Measurements from ENCODE around the gene ARHGAP1. TPM values are rescaled to one million over a fixed set of nuclear protein-coding genes. Genes with fewer than 3 reads are reported as not detected.

Gene ARHGAP1
- total and polyA plus RNA-seq, 9 of the 15 experiments (the other 6 are each of a cell fraction or from before 2014, with no cell fraction given): 3.6 to 30.4 (median 8.2) TPM

GRCh38 chr11:46633291-46634217, 66.9 kb downstream of the ARHGAP1 start:
- CTCF ChIA-PET (ENCODE audit: low intra/inter-chr PET ratio): no interaction called here
- Histone ChIP-seq H3K27me3 (ENCODE audit: control insufficient read depth in 2 of 2, insufficient read depth in 2 of 2, low read length in 2 of 2) (no peaks in the 10 kb centered on the region), H3K9me1 (ENCODE audit: control insufficient read depth, insufficient read depth, low read length) (no peaks in the 10 kb centered on the region), H3K9ac (ENCODE audit: insufficient read depth in 1 of 2, low read depth in 2 of 2, low read length in 2 of 2) (no peak overlapping the region), H3K79me2 (ENCODE audit: control insufficient read depth, insufficient read depth, low read length) (no peaks in the 10 kb centered on the region), H3K27ac (ENCODE audit: extremely low read depth, low read depth, low read length) (no peak overlapping the region), H4K20me1 (replicated peaks; ENCODE audit: control insufficient read depth, insufficient read depth, low read length) (no peaks in the 10 kb centered on the region), H3K4me3 (no peak overlapping the region), H3K4me1 (replicated peaks in 1 of 2; ENCODE audit: control insufficient read depth in 2 of 2, insufficient read depth in 2 of 2, low read length in 2 of 2) (no peaks in the 10 kb centered on the region), H3K9me3 (replicated peaks; ENCODE audit: control insufficient read depth, insufficient read depth, low read depth, low read length) (no peaks in the 10 kb centered on the region), H2AFZ (ENCODE audit: low read depth, low read length) (no peak overlapping the region), H3K4me2 (ENCODE audit: insufficient read depth, low read length) (no peak overlapping the region), H3K36me3 (ENCODE audit: control insufficient read depth, insufficient read depth, low read length) (peaks cover 38% of the 10 kb centered on the region)
- DNase-seq (ENCODE audit: extremely low read depth in 1 of 4, low spot score in 3 of 4) (no peak), ATAC-seq (no peak), FAIRE-seq (no peak)
- no TSS peak for BruUV-seq (replicated peaks)
- TF ChIP-seq PHB2 (IDR thresholded peaks at IDR 0.05; ENCODE audit: low read depth): no peak
- TF ChIP-seq CHD4 (IDR thresholded peaks at IDR 0.05; ENCODE audit: insufficient read depth, insufficient replicate concordance, low read depth, low read length, poor library complexity, severe bottlenecking): no peak
- TF ChIP-seq MXI1 (IDR thresholded peaks at IDR 0.05; ENCODE audit: low read depth, low read length): no peak
- TF ChIP-seq TAF9B (IDR thresholded peaks at IDR 0.05; ENCODE audit: partially characterized antibody): no peak
- no peak for TF ChIP-seq KDM1A (IDR thresholded peaks at IDR 0.05)
- no peak for TF ChIP-seq IFI16 (CRISPR knock-in tag; IDR thresholded peaks at IDR 0.05)
- no peak for TF ChIP-seq ZNF699 (CRISPR knock-in tag; IDR thresholded peaks at IDR 0.05; ENCODE audit: insufficient replicate concordance)
- no peak for TF ChIP-seq THRAP3 (IDR thresholded peaks at IDR 0.05; ENCODE audit: borderline replicate concordance)
- no peak for TF ChIP-seq CTCFL (IDR thresholded peaks at IDR 0.05; ENCODE audit: borderline replicate concordance, insufficient read depth, low read depth, low read length, poor library complexity, severe bottlenecking)
- TF ChIP-seq ZNF740 (CRISPR knock-in tag; IDR thresholded peaks at IDR 0.05): no peak
- TF ChIP-seq ZNF740 (tag; IDR thresholded peaks at IDR 0.05): no peak
- no peak for TF ChIP-seq HDAC3 (IDR thresholded peaks at IDR 0.05; ENCODE audit: borderline replicate concordance, partially characterized antibody)
- no peak for TF ChIP-seq ETV1 (tag; conservative IDR thresholded peaks at IDR 0.05; ENCODE audit: low read depth)
- no peak for TF ChIP-seq PHB (CRISPR knock-in tag; IDR thresholded peaks at IDR 0.05)
- no peak for TF ChIP-seq CXXC5 (CRISPR knock-in tag; IDR thresholded peaks at IDR 0.05)
- TF ChIP-seq TAF1 (IDR thresholded peaks at IDR 0.05; ENCODE audit: control insufficient read depth, extremely low read depth, insufficient read depth, low read length, severe bottlenecking): no peak
- TF ChIP-seq ZNF707 (CRISPR knock-in tag; conservative IDR thresholded peaks at IDR 0.05): no peak
- POLR2A ChIA-PET: interaction anchor here (0.6 to 2.9 kb wide), 5 partner anchors 9 to 36 kb away, joined by 3 to 8 read pairs (median 3); no protein-coding TSS in a partner anchor
- intact Hi-C loops (cut with micrococcal nuclease): no loop called here
- in situ Hi-C loops (cut with MboI): no loop called here
- WGBS (ENCODE audit: insufficient coverage, low coverage, missing lambda C conversion rate): 92% methylated on average over 22 of the region's 22 CpGs
